GM19239 (cell line): ENCODE measurements around the gene ORAI3.

Experiments
- DNase-seq: peaks from one replicate; pipeline ENCODE4 v3.0.0; 2011; ENCODE audit warnings: low spot score; ENCODE audit not compliant: insufficient read length
- FAIRE-seq: peaks from 2 replicates; lab custom pipeline; 2011; peaks lifted over from hg19 to GRCh38; lab: Jason Lieb, UNC

ORAI3 gene

DNA sequence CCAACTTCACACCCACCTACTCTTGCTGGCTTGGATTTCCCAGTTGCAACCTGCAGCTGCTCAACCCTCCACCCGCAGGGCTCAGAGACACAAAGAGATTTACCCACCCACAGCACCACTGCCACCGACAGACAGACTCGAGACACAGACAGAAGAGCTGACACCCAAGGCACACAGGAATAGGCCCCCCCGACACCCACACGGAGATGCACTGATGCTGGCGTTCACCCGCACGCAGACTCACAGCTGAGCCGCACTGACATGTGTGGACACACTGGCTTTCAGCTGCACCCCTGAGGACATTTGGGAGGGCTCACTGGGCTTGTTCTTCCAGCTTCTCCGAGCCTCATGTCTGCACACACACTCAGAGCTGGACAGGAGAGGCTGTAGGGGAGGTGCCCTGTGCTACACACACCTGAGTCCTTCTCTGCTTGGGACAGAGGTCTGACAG lies 53.4 kb downstream of the ORAI3 start:
- FAIRE-seq (no peak), DNase-seq (no peak)

DNA sequence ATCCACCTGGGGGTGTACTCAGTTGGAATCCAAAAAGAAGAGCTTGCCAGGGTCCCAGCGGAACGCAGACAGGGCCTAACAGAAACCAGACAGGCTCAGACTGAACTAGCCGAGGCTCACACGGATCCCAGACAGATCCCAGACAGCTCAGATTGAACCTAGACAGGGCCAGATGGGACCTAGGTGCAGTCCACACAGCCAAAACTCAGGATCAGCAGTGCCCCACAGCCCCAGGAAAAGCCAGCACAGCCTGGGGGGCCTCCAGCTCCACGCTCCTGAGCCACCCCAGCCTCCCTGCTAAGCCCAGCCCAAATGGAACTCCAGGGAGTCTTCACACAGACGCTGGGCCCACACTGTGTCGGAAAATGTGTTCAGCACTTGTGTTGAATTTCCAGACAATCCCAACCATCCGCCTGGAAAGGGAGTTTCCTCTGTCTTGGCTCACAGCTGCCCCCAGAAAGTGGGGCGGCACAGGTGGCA lies 54.0 kb downstream of the ORAI3 start:
- FAIRE-seq (no peak), DNase-seq (no peak)

DNA sequence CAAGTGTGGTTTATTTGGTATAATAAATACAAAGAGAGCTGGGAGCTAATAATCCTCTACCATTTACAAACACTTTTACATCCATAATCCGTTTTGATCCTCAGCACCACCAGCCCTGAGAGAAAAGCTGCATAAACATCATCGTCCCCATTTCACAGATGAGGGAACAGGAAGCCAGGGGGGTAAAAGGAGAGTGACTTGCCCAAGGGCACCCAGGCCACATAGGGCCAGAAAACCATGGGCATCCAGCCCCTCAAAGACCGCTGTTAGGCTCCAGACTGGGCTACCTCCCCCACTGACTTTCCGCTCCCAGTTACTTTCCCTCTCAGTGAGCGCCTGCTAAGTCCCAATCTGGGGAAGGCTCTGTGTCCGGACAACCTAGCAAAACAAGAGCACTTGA lies 54.9 kb downstream of the ORAI3 start:
- FAIRE-seq = no peak
- DNase-seq = no peak
